K562 (cell line): Measurements from ENCODE around the gene HOXC5. TPM values are rescaled to one million over a fixed set of nuclear protein-coding genes. Genes with fewer than 3 reads are reported as not detected.
A peak's percentile ranks its signal among the peaks of the same experiment; 100 is the strongest.

Source experiments
- ARID3A ChIP-seq: IDR thresholded peaks from 2 replicates; pipeline ENCODE4 v1.6.1; 2012; ENCODE audit warnings: low read depth, low read length, improper control_type of control experiment, borderline replicate concordance
- CHAMP1 ChIP-seq: fragments of 450-650 bp; IDR thresholded peaks from 2 replicates; pipeline ENCODE4 v1.6.1; 2016; ENCODE audit warnings: mild to moderate bottlenecking
- CHD1 ChIP-seq: fragments of 200-600 bp; sonication (generic); IDR thresholded peaks from one replicate; pipeline ENCODE4 v1.6.1; 2012; ENCODE audit warnings: mild to moderate bottlenecking, moderate library complexity, low read length, inconsistent platforms
- E2F6 ChIP-seq, 2 experiments: IDR thresholded peaks; 2 replicates each; pipeline ENCODE4 v1.6.1; 2011; ENCODE audit warnings: borderline replicate concordance in 1 of 2, control low read depth in 1 of 2, low read depth in 1 of 2, low read length in 1 of 2, mild to moderate bottlenecking in 1 of 2, mixed read lengths in 1 of 2, moderate library complexity in 1 of 2; ENCODE audit not compliant: insufficient read depth in 1 of 2, insufficient read length in 1 of 2, poor library complexity in 1 of 2, severe bottlenecking in 1 of 2; ENCODE audit errors: extremely low read depth in 1 of 2
- ELF1 ChIP-seq: fragments of 200-800 bp; sonication (Bioruptor generic); IDR thresholded peaks from 2 replicates; pipeline ENCODE4 v1.6.1; 2016; ENCODE audit warnings: missing genetic modification characterization, missing compliant biosample characterization
- RAD21 ChIP-seq, 2 experiments: fragments of 250-450 bp in 1 of 2; fragments of 450-650 bp in 1 of 2; sonication (Bioruptor Pico) in 1 of 2; formaldehyde crosslinking in 1 of 2; IDR thresholded peaks in 1 of 2; conservative IDR thresholded peaks in 1 of 2; 2 replicates each; pipeline versions ENCODE4 v1.4.0 to v1.8.0; 2020 to 2022; ENCODE audit warnings: mild to moderate bottlenecking in 2 of 2, moderate library complexity in 1 of 2
- REST ChIP-seq, 2 experiments: fragments of 450-650 bp; formaldehyde crosslinking in 1 of 2; IDR thresholded peaks; 2 replicates each; pipeline versions ENCODE4 v1.4.0 to v1.6.1; 2014 to 2020; ENCODE audit warnings: mild to moderate bottlenecking in 2 of 2, borderline replicate concordance in 1 of 2, low read depth in 1 of 2
- SMC3 ChIP-seq: conservative IDR thresholded peaks from 2 replicates; pipeline ENCODE4 v1.6.1; 2011; ENCODE audit warnings: low read depth, low read length, improper control_type of control experiment; ENCODE audit not compliant: insufficient read depth
- TBL1XR1 ChIP-seq, 2 experiments: IDR thresholded peaks; 2 replicates each; pipeline ENCODE4 v1.6.1; 2012; ENCODE audit warnings: improper control_type of control experiment in 2 of 2, low read length in 2 of 2, mild to moderate bottlenecking in 1 of 2
- WHSC1 ChIP-seq: IDR thresholded peaks from one replicate; pipeline ENCODE4 v1.6.1; 2012; ENCODE audit warnings: low read length, control low read depth, inconsistent platforms
- ZEB2 ChIP-seq: fragments of 450-650 bp; IDR thresholded peaks from 2 replicates; pipeline ENCODE4 v1.6.1; 2016
- polyA plus RNA-seq, 8 experiments: library from polyadenylated mRNA; depleted of rRNA in 4 of 8; stranded (reverse) in 5 of 8; unstranded in 3 of 8; fragments of >200 nt; fragmentation: Nextera tagmentation in 2 of 8; fragmentation: Illumina TruSeq in 1 of 8; extraction: Ambion mirVana in 2 of 8; extraction: Trizol in 1 of 8; gene quantifications; 2 replicates each; pipeline versions ENCODE4 v1.2.1 to v1.2.3, GENCODE V29; 2011 to 2014; ENCODE audit warnings: inconsistent platforms in 1 of 8, missing spikeins in 1 of 8
- total RNA-seq, 7 experiments: library from RNA; depleted of rRNA in 6 of 7; stranded (reverse); fragments of >200 nt in 6 of 7; fragmentation: Illumina TruSeq in 2 of 7; extraction: Trizol in 2 of 7; gene quantifications; 2 replicates each; pipeline versions ENCODE4 v1.2.1 to v1.2.3, GENCODE V29; 2011 to 2021; ENCODE audit warnings: low replicate concordance in 1 of 7

The HOXC5 gene
- total and polyA plus RNA-seq, 9 of the 15 experiments (the other 6 are each of a cell fraction or from before 2014, with no cell fraction given) = 0.10 to 0.44 (median 0.18) TPM; not detected in 4

GRCh38 chr12:53984901-53985691 is 47.8 kb upstream of the HOXC5 start, which contains the start of gene HOXC10 (continued):
- peak; percentile 81 for TF ChIP-seq SMC3
- peak; percentile 40; the same call in 1 of the 2 replicates for TF ChIP-seq ELF1 (tag)
- TF ChIP-seq ARID3A = no peak
- no peak for TF ChIP-seq WHSC1
- peak; percentile 47; the same call in 1 of the 2 replicates for TF ChIP-seq CHAMP1
- TF ChIP-seq CHD1 = no peak
- TF ChIP-seq ZEB2 = no peak
- peak in 1 of 2 experiments; percentile 53; a peak in 1 of 4 replicates for TF ChIP-seq TBL1XR1 (IDR thresholded peaks at IDR 0.05; ENCODE audit: low read length in 2 of 2)
- peak; percentile 82 for TF ChIP-seq REST (IDR thresholded peaks at IDR 0.05; ENCODE audit: borderline replicate concordance)
- TF ChIP-seq REST (CRISPR knock-in tag; IDR thresholded peaks at IDR 0.05; ENCODE audit: low read depth) = no peak
- peak; percentile 88 to 91 for TF ChIP-seq RAD21 (CRISPR knock-in tag; conservative IDR thresholded peaks at IDR 0.05 in 1 of 2, IDR thresholded peaks at IDR 0.05 in 1 of 2)
- peak; percentile 44 to 64 for TF ChIP-seq E2F6 (IDR thresholded peaks at IDR 0.05; ENCODE audit: borderline replicate concordance in 1 of 2, extremely low read depth in 1 of 2, insufficient read depth in 1 of 2, insufficient read length in 1 of 2, low read depth in 1 of 2, low read length in 1 of 2, poor library complexity in 1 of 2, severe bottlenecking in 1 of 2)
